Spleen (tissue), 7 donors: Measurements from ENCODE around the gene ART4.

Experiments
- CTCF ChIP-seq, 11 experiments: fragments of 200-600 bp in 7 of 11; fragments of 450-650 bp in 4 of 11; sonication (generic) in 4 of 11; IDR thresholded peaks in 8 of 11; conservative IDR thresholded peaks in 3 of 11; 1 replicate in 7 of 11; 2 replicates in 4 of 11; pipeline versions ENCODE4 v1.4.0 to v1.8.0; 2016 to 2021; ENCODE audit warnings: antibody characterized with exemption in 11 of 11, inconsistent platforms in 4 of 11, mild to moderate bottlenecking in 1 of 11
- POLR2A ChIP-seq, 3 donors: fragments of 450-650 bp; IDR thresholded peaks; one replicate each; pipeline ENCODE4 v1.5.1; 2017; ENCODE audit warnings: antibody characterized with exemption in 3 of 3, mild to moderate bottlenecking in 1 of 3
- donor health status: DM: no; HTN: no; CAD: no; lungs with moderate emphysema.
- donor health status: DM: no; HTN: no; CAD: no.
- donor health status: DM: no; HTN: no; CAD: no.

- TF ChIP-seq CTCF (IDR thresholded peaks at IDR 0.05 in 8 of 11, conservative IDR thresholded peaks at IDR 0.05 in 3 of 11) (no peak), POLR2A (IDR thresholded peaks at IDR 0.05) (no peak)
Measured at GRCh38 chr12:14824012-14824634, 19.2 kb downstream of the ART4 start.
